Activated CD4-positive, alpha-beta T cell treated with anti-CD3 and anti-CD28 coated beads for 24 hours (primary cell): ENCODE data around the gene DNAH12.
"Not testable (repeated sequence)": the region's sequence is repeated elsewhere in the genome, so short reads cannot be mapped to it uniquely, and the experiment has no call there.

ENCODE experiments used
- DNase-seq, 2 donors: peaks; one replicate each; pipeline ENCODE4 v3.0.0-alpha.2; 2020; ENCODE audit warnings: low read depth in 2 of 2

DNAH12 gene

GRCh38 chr3:57331078-57331610, 213.0 kb downstream of the DNAH12 start:
- DNase-seq = no peak

GRCh38 chr3:57326498-57326897, 217.6 kb downstream of the DNAH12 start:
- DNase-seq = not testable (repeated sequence)

GRCh38 chr3:57314204-57314603, 229.9 kb downstream of the DNAH12 start:
- no peak for DNase-seq

- no peak for DNase-seq
These were observed 234.3 kb downstream of the DNAH12 start for GRCh38 chr3:57309769-57310360.

GRCh38 chr3:57303520-57303919, 240.6 kb downstream of the DNAH12 start:
- not testable (repeated sequence) for DNase-seq

GRCh38 chr3:57298041-57298440, 246.1 kb downstream of the DNAH12 start:
- no peak for DNase-seq

GRCh38 chr3:57292897-57293526, 251.1 kb downstream of the DNAH12 start:
- no peak for DNase-seq

- no peak for DNase-seq
These were observed 251.8 kb downstream of the DNAH12 start, which contains the start of gene ASB14 for GRCh38 chr3:57292159-57292896. ASB14 (minus strand) TSS chr3:57292685; CDS start chr3:57292033, 652 bp downstream.

- no peak for DNase-seq
These were observed 255.7 kb downstream of the DNAH12 start for GRCh38 chr3:57288403-57288802.

GRCh38 chr3:57287205-57287604, 256.9 kb downstream of the DNAH12 start:
- no peak for DNase-seq

GRCh38 chr3:57283334-57283733, 260.8 kb downstream of the DNAH12 start:
- DNase-seq = no peak

- no peak for DNase-seq
These were observed 262.4 kb downstream of the DNAH12 start for GRCh38 chr3:57281715-57282114.

- no peak for DNase-seq
These were observed 264.5 kb downstream of the DNAH12 start for GRCh38 chr3:57279685-57280084.

- no peak for DNase-seq
These were observed 265.9 kb downstream of the DNAH12 start for GRCh38 chr3:57278237-57278636.

GRCh38 chr3:57275393-57275792, 268.8 kb downstream of the DNAH12 start:
- no peak for DNase-seq

- DNase-seq = no peak
These were observed 269.3 kb downstream of the DNAH12 start for GRCh38 chr3:57274845-57275244.

GRCh38 chr3:57268416-57268815, 275.7 kb downstream of the DNAH12 start:
- no peak for DNase-seq

GRCh38 chr3:57261929-57262328, 282.2 kb downstream of the DNAH12 start:
- DNase-seq = no peak

GRCh38 chr3:57261119-57261518, 283.0 kb downstream of the DNAH12 start:
- DNase-seq = no peak

GRCh38 chr3:57257678-57258077, 286.5 kb downstream of the DNAH12 start:
- no peak for DNase-seq

GRCh38 chr3:57256844-57257243, 287.3 kb downstream of the DNAH12 start:
- DNase-seq = no peak

GRCh38 chr3:57252404-57252803, 291.7 kb downstream of the DNAH12 start:
- DNase-seq = no peak

GRCh38 chr3:57244946-57245345, 299.2 kb downstream of the DNAH12 start:
- no peak for DNase-seq
